ENCODE measurements around the gene HERPUD1.
"Not testable (repeated sequence)": the region's sequence is repeated elsewhere in the genome, so short reads cannot be mapped to it uniquely, and the experiment has no call there.

Gene HERPUD1

DNA sequence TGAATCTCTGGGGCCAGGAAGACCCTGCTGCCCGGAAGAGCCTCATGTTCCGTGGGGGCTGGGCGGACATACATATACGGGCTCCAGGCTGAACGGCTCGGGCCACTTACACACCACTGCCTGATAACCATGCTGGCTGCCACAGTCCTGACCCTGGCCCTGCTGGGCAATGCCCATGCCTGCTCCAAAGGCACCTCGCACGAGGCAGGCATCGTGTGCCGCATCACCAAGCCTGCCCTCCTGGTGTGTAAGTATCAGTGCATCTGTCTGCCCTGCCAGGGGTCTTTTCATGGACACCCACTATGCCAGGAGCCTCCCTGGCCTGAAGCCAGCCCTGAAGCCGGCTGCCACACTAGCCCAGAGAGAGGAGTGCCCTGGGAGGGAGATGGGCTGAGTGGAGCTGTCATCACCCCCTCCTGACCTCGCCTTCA is 29.9 kb downstream of the HERPUD1 start, which contains the start of gene CETP:
Gene CETP (plus strand): TSS at position 100 of the 431 bp plus-strand sequence. CDS start 30 bp downstream, at position 130.
- no peak for DNase-seq

DNA sequence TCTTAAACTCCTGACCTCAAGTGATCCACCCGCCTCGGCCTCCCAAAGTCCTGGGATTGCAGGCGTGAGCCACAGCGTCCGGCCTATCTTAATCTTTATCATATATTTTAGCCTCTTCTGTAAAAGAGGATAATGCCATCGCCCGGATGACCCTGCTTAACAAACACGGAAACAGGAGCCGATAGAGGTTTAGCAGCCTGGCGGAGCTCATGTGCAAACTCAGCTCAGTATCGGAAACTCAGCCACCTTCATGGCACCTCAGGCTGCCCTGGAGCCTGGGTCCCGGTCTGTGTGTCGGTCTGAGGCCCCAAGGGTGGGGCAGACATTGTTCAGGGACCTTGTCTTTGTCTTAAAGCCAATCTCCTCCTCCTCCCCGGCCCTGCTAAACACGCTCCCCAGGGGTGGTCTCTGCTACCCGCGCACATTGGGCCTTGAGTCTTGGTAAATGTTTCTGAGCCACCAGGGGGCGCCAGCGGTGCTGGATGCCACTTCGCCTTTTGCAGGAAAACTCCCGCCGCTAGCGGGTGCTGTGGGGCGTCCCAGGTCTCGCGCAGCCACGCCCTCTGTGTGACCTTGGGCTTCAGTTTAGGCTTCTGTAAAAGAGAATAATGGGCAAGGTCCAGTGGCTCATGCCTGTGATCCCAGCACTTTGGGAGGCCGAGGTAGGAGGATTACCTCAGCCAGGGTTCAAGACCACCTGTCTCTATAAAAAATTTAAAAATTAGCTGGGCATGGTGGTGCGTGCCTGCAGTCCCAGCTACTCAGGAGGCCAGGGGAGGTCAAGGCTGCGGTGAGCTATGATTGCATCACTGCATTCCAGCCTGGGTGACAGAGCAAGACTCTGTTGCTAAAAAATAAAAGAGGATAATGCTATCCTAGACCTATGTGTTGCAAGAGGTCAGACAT is 32.6 kb downstream of the HERPUD1 start:
- peak; percentile 89 for DNase-seq

DNA sequence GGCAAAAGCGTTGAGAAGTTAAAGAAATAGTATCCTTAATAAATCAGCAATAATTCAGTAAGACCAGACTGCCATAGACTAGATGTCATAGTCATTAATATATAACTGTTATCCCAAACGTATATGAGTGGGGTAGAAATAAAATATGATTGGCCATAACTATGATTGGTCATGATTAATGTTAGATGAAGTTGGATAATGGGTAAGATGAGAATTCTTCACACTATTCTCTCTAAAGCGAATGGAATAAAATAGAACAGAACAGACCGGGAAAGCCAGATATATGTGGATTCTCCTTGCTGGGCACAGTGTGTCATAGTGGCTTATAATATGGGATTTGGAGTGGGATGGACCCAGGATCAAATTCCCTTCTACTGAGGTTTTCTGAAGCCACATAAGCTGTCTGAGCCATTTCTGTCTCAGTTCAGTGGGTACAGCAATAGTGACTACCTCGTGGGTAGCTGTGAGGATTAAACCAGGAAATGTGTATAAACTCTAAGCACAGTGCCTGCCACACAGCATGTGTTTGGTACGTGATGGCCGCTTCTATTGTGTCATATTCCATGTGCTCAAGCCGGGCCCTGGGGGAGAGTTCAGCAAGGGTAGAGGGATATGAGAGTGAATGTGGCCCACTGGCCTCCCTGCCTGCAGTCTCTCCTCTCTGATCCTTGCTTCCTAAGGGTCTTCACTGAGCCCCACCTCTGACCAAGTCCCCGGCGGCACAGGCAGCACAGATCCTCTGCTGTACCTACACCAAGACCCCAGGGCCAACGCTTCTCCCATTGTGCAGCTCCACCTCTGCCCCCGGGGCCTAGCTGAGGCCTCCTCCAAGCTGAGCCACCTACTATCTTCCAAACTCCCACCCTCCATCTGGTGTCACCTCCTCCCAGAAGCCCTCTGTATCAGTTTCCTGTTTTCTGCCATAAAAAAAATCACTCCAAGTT is 33.5 kb downstream of the HERPUD1 start:
- DNase-seq, result no peak

DNA sequence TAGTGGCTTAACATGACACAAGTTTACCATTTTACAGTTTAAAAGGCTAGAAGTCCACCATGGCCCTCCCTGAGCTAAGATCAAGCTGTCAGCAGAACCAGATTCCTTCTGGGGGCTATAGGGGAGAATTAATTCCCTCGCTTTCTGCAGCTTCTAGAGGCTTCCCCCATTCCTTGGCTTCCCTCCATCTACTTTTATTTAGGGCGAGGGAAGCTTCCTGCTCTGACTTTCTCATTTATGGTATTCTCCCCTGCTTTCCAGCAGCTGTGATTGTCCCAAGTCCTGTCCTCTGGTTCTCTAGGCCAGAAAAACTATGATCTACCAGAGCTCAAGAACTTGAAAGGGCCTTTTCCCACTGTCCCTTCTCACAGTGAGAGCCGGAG is 34.1 kb downstream of the HERPUD1 start:
- no peak for DNase-seq

DNA sequence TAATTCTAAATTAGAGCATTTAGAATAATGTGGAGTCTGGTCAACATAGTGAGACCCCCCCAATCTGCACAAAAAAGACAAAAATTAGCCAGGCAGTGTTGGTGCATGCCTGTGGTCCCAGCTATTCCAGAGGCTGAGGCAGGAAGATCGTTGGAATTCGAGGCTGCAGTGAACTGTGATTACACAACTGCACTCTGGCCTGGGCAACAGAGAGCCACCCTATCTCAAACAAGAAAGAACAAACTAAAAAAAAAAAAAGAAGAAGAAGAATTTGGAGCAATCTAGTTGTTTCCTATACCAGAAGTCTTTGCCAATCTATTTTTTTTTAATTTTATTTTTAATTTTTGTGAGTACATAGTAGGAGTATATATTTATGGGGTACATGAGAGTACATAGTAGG is 35.8 kb downstream of the HERPUD1 start:
- DNase-seq, result no peak

DNA sequence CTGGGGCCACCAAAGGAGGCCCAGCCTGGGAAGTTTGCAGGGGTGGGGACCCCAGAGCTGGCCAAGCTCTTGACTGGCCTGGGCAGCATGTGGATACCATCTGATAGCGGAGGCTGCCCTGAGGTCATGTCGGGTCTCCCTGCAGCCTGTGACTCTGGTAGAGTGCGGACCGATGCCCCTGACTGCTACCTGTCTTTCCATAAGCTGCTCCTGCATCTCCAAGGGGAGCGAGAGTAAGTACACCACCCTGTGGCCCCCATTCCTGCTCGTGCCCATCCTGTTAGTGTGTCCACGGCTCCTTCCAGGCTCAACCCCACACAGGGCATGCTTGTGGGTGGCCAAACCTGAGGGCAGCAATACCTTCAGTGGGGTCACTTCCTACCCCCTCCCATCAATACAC is 37.8 kb downstream of the HERPUD1 start:
- no peak for DNase-seq

DNA sequence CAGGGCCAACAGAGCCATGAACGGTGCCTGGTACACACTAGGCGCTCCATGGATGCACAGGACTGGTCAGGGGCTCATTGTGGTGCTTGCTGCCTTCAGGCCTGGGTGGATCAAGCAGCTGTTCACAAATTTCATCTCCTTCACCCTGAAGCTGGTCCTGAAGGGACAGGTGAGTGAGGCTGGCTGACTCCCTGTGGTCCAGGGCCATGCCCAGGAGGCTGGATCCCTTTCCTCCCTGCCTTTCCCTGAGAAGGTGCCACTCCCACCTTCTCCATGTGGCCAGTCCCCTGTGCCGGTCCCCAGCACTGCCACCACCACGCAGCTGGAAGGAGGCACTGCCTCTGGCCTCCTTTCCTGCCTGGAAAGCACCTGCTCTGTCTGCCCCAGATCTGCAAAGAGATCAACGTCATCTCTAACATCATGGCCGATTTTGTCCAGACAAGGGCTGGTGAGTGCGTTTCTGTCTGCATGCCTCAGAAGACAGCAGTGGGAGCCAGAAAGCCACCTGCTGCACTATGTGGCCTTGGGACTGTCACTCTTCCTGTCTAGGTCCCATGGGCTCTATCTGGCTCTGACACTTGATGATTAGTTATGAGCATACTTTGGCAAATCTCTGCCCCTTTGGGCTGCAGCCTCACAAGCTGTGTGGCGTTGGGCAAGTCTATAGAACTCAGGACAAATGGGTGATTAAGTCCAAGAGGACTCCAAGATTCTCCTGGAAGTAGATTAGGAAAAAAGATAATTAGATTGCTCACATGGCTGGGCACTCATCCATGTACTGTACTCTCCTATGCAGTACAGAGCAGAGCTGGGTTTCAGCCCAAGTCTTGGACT is 39.2 kb downstream of the HERPUD1 start:
- peak; percentile 53 for DNase-seq

DNA sequence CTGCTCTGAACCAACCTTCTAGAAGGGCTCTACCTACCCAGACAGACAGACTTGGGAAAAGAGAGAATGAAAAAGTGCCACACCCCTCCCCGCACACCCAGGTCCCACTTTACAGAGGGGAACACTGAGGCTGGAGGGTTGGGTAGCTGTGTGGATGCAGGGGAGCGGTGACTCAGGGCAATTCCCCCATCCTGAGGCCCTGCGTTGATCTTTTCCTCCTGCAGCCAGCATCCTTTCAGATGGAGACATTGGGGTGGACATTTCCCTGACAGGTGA is 39.8 kb downstream of the HERPUD1 start:
- DNase-seq, result no peak

DNA sequence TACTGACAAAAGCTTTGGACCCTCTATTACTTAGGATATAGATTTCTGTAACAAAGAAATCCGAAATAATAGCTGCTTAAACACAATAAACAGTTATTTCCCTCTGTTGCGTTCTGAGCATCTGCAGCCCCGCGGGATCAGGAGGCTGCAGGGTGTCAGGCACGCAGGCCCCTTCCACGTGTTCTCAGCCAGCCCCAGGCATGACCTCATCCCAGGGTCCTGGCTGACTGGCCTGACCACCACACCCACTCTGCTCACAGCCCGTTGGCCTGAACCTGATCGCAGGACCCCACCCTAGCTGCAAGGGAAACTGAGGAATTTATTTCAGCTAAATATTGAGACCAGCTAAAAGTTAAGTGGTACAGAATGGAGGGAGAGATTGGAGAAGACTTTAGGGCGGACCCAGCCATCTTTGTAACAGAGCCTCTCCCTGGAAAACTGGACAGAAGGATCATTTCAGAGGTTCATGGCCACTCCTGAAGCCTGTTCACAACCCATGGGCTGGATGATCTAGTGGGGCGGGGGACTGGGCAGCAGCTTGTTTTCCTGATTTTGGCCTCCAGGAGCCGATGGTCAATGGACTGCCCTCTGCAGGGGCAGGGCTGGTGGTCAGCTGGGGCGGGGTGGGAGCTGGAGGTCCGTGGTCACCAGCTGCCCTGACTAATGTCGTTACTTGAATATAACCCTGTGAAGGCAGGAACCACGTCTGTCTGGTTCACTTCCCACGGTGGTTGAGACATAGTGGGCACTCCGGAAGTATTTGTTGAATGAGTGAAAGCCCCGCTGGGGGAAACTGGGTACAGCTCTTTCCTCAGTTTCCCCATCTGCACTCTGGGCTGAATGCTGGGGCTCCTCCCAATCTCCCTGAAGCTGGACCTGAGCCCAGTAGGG is 40.7 kb downstream of the HERPUD1 start:
- DNase-seq, result no peak

DNA sequence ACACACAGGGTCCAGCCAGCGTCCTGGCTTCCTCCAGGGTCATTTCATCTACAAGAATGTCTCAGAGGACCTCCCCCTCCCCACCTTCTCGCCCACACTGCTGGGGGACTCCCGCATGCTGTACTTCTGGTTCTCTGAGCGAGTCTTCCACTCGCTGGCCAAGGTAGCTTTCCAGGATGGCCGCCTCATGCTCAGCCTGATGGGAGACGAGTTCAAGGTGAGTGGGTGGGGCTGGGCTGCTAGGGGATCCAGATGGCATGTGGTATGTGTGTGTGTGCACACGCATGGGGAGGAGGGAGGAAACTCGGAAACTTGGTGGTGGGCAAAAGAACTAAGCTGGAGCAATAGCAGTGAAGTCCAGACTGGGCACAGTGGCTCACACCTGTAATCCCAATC is 41.4 kb downstream of the HERPUD1 start:
- no peak for DNase-seq

DNA sequence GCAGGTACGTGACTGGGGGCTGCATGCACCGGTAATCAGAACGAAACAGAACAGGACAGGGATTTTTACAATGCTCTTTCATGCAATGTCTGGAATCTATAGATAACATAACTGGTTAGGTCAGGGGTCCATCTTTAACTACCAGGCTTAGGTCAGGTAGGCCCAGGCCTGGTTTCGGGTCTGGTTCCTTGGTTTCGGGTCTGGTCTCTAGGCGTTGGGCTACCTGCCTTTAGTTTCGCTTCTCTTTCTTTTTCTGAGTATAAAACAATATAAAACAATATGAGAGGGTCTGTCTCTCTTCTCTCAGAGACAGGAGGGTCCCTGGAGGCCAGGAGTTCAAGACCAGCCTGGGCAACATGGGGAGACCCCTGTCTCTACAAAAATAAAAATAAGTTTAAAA is 42.0 kb downstream of the HERPUD1 start:
- not testable (repeated sequence) for DNase-seq

DNA sequence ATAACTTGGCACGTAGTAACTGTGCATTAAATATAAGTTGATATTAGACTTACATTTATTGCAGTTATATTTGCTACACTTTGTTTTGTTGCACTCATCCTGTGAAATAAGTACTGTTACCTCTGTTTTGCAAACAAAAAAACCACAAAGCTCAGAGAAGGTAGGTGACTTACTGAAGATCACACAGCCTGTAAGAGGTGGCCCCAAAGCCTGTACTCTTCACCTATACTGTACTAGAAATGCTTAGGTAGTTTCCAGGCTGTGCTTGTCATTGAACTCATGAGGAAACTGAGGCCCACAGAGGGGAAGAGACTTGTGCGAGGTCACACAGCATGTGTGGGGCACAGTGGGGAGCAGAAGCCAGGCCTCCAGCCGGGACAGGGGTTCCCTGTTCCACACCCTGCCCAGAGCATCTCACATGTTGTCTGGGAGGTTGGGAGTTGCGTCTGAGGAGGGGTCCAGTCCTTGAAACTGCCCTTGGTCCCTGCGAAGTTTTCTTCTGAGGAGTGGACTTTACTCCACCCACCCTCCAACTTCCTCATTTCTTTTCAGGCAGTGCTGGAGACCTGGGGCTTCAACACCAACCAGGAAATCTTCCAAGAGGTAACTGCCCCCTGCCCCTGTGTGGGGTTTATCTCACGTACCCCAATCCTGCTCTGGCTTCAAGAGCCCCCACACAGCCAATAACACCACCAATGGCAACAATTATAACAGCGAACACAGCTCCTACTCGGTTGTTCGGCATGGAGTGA is 42.8 kb downstream of the HERPUD1 start:
- no peak for DNase-seq

DNA sequence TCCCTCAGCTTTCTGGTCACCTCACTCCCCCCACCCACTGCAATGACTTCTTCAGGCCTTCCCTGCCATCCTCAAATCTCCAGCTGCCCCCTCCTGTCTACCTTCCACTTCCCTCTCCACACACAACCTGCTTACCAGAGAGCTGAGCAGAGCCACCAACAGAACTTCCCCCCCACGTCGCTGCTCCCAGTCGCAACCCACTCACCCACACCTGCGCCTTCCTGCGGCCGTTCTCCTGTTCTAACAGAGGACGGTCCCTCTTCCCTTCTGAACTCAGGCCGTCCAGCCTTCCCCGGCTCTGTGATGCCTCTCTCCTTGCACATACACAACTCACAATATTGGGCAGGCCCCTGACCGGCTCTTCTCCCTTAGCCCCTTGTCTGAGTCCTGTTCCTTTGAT is 43.8 kb downstream of the HERPUD1 start:
- DNase-seq, result no peak

DNA sequence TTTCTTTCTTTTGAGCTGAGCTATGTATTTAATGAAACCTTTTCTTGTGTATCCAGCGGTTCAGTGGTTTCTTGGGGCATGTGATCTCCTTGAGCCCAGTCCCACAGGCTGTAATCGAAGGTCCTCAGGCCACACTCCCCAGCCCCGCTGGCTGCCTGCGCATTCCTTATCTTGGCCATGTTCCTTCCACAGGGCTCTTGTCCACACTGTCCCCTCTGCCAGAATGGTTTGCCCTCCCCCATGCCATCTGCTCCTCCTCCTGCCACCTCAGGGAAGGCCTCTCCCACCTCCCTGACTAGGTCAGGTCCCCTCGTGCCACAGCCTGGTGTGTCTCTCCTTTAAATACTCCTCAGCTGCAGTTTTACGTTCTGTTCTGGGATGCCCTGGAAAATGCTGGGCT is 45.3 kb downstream of the HERPUD1 start:
- DNase-seq, result no peak

DNA sequence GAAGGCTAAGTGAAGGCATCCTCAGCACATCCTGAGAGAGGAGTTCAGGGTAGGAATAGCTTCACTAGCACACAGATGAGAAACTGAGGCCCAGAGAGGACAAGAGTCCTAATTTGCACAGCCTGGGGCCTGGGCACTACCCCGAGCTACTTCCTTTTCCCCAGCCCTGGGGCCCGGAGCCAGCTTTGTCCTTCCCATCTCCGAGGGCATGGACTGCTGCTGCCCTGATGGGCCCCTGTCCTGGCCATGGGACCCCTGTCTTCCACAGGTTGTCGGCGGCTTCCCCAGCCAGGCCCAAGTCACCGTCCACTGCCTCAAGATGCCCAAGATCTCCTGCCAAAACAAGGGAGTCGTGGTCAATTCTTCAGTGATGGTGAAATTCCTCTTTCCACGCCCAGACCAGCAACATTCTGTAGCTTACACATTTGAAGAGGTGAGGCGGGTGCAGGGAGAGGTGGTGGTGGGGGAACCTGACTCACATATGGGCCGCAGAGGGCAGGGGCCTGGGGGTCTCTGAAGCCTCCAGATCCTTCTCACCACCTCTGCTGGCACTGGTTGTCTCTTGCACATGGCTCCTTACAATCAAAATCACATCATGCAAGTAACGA is 46.0 kb downstream of the HERPUD1 start:
- no peak for DNase-seq

DNA sequence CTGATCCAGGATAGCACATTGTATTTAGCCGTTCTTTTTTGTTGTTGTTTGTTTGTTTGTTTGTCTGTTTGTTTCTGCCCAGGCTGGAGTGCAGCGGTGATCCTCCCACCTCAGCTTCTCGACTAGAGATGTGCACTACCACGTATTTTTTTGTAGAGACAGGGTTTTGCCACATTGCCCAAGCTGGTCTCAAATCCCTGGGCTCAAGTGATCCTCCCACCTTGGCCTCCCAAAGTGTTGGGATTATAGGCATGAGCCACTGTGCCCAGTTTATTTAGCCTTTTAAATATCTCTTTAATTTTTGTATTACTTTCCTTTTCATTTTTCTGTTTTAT is 48.2 kb downstream of the HERPUD1 start:
- DNase-seq, result no peak

DNA sequence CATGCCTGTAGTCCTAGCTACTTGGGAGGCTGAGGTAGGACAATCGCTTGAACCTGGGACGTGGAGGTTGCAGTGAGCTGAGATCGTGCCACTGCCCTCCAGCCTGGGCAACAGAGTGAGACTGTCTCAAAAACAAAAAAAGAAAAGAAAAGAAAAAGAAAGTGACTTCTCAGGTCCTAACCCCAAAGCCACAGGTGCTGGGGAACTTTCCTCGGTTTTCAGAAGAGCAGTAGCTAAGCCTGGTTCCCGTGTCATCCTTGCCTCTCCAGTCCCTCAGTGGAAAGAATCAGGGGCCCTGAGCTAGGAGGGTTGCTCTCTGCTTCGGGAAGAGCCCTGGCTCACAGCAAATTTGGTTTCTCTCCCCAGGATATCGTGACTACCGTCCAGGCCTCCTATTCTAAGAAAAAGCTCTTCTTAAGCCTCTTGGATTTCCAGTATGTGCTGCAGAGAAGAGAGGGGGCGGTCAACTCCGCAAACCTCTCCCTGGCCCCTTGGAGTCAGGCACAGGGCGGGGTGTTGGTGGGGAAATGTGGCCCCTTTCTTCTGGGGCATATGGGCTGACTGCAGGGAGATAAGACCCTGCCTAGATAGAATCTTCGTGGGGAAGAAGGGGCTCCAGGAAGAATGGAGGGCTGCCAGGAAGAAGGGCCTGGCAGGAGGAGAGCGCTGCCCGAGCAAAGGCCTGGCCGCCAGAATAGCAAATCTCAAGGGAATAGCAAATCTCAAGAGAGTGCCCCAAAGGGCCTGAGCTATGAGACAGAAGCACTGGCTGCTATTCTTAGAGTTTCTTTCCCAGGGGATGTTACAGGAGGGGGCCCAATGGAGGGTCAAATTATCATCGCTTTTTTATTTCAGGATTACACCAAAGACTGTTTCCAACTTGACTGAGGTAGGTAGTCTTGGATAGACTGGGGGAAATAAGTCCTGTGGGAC is 49.1 kb downstream of the HERPUD1 start:
- no peak for DNase-seq

DNA sequence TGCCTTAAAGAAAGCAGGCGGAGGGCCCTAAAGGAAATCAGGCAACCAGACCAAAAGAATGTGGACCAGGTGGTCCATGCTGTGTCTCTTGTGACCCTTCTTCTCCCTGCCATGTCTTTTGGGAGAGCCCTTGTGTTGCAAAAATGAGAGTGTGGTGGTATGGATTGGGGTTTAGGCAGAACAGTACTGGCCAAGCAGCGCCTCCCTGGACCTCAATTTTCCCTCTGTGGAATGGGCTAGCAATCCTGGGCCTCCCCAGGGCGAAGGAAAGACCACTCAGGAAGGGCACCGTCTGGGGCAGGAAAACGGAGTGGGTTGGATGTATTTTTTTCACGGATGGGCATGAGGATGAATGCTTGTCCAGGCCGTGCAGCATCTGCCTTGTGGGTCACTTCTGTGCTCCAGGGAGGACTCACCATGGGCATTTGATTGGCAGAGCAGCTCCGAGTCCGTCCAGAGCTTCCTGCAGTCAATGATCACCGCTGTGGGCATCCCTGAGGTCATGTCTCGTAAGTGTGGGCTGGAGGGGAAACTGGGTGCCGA is 49.9 kb downstream of the HERPUD1 start:
- no peak for DNase-seq

DNA sequence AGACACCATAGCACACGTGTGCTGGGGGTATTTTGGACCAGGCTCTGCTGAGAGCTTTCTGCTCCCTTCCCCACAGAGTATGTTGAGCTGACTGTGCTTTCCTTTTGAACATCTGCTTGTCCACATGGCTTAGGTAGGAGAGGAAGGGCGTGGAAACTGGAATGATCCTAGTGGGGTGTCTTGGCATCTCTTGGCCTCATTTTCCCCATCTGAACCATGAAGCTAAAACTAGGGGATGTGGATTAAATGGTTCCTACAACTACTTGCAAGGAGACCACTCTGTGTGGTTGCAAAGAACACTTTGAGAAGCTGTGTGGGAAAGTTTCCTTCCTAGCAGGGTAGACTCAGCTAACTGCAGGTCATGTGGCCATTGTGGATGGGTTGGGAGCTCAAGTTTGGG is 50.8 kb downstream of the HERPUD1 start:
- no peak for DNase-seq

Data from CD4-positive, alpha-beta T cell treated with Interleukin-15 for 1 hour (primary cell).